Stimulated activated CD8-positive, alpha-beta memory T cell treated with anti-CD3 and anti-CD28 coated beads, Interleukin-15, amount 100 ng/mL, for 48 hours (primary cell): ENCODE measurements around the gene PHACTR3.

Source experiments
- DNase-seq, 2 donors: peaks; one replicate each; pipeline ENCODE4 v3.0.0-alpha.2; 2020; ENCODE audit warnings: low read depth in 2 of 2

Gene PHACTR3

DNA sequence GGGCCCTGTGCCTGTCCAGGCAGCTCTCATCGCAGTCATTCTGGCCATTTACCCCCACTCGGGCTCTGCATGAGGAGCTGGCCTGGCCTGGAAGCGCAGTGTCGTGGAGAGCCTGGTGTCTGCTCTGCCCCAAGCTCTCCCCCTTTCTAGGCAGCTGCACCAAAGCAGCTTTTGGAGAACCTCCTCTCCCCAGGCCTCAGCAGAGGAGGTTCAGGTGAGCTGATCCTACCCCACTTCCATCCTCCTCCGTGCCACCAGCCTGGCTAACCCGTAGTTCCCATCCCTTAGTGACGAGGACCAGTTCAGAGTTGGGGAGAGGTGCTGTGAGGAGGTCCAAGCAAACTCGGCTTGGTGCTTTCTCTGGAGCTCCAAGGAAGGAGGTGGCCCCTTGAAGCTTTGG, 30.5 kb upstream of the PHACTR3 start:
- DNase-seq, result no peak

DNA sequence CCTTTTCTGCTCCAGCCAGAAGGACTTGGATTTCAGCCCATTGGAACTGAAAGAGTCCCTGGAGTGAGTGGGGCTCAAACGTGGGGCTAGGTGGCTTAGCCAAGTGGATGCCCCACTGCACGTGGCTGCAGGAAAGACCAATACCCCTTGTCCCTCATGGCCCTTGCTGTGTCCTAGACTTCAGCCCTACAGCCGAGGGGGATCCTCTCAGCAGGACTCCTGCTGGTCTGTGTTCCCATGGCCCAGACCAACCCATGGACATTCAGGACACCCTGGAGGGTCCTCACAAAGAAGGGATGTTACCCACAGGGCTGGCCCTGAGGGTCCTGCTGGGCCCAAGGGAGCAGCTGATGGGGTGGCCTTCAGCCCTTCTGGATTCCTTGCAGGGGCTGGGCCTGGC, 30.0 kb upstream of the PHACTR3 start:
- no peak for DNase-seq

DNA sequence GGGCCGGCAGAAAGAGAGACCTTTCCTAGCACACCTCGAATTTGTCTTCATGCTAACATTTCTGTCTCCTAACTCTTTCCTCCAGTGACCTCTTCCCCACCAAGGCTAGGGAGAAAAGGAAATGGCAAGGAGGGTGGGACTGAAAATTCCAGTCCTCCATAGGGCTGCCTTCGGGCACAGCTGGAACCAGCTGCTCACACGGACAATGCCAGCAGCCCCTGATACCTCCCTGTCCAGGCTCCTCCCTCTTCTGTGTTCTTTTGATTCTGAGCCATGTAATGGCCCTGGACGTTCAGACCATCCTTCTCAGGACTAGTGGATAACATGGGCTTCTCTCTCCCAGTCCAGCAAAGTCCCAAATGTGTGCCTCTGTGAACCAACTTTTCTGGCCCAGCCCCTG, 29.1 kb upstream of the PHACTR3 start:
- no peak for DNase-seq

DNA sequence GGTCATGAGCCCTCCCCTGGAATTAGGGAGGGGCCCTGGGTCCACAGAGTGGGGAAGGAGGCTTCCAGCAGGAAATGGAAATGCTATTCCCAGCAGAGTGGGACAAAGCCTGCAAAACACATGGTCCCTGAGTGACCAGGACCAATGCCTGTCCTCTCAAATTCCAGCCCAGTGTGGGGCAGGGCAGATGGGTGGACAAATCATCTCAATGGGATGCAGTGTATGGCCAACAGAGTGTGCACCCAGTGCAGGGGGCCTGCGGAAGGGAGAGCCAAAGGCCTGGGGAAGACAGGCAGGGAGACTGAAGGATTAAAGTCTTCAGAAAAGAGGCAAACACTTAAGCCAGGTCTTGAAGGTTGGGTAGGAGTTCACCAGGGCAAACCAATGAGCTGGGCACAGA, 28.7 kb upstream of the PHACTR3 start:
- DNase-seq, result no peak

DNA sequence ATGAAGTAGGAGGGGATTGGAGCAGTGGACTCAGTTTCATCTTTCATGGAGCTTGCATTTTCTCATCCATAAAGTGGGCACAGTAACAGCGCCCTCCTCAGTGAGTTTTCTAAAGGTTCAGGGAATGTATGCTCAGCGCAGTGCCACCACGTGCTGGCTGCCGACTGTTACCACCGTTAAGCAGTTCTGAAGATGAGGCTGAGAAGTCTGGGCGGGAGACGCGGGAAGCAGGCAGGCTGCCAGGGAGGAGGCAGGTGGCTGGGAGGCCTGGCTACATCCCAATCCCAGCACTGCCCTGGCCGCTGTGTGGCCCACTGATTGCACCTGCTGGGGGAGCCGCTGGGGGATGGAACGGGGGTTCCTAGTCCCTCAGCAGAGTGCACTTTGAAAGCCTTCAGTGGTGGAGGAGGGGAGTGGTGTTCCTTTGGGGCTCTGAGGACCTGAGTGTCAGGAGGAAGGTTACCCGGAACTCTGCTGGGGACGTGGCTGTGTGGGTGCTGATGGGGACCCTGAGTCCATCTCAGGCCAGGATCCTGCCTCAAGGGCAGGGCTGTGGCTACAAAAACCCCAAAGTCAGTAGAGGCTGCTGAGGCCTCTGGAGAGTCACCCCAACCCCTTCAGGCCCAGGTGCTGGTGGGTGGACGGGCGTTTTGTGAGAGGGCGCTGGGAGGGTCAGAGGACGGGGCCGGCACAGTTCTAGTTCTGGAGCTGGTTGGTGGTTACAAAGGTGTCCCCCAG, 28.0 kb upstream of the PHACTR3 start:
- DNase-seq, result no peak

DNA sequence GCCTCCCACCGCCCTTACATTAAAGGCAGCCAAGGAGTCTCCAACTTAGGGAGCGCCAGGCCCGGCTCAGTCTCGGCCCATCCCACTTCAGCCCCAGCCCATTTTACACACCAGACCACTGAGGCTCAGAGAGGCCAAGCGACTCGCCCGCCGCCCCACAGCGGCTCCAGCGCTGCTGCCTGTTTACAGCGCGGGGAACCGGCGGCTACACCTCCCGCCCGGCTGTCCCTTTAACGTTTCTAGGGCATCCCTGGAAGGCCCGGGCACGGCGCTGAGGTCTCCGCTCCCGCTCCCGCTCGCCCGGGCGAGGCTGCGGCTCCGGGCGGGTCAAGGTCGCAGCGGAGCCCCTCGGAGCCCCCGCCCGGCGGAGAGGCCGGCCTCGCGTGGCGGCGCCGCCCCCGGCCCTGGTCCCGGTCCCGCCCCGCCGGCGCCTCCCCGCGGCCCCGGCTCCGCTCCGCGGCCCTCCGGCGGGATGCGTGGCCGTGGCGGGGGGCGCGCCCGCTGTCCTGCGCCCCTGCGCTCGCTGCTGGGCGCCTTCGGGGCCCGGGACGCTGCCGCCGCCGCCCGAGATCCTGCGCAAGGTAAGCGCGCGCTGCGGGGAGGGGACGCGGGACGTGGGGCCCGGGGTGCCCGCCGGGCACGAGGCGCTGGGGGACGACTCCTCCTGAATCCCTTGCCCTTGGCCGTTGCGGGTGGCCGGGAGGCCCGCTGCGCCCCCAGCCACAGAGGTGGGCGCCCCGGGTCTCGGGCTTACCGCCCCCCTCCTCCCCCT, 27.1 kb upstream of the PHACTR3 start:
- no peak for DNase-seq

DNA sequence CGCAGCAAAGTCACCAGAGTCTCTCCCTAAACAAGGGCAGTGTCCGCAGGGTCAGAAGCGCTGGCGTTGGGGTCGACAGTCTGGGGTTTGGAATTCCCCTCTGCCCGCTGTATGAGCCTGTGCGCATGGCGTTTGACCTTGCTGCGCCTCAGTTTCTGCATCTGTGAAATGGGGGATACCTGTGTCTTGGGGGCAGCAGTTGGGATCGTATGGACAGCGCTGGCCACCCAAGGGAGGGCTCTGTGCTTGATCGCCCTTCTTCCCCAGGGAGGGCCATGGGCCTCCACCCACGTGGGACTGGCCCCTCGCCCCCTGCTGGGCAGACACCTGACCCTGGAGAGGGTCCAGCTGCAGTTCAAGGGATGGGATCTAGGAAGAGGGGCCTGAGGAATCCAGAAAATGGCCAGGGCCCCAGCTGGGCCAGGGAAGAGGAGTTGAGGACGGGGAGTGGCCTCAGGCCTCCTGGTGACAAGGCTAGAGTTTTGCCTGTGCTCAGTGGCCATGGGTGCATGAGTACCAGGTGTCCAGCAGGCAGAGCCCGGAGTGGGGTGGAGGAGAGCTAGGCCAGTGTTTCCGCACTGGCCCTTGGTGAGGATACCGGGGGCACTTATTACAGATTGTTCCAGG, 26.4 kb upstream of the PHACTR3 start:
- no peak for DNase-seq

DNA sequence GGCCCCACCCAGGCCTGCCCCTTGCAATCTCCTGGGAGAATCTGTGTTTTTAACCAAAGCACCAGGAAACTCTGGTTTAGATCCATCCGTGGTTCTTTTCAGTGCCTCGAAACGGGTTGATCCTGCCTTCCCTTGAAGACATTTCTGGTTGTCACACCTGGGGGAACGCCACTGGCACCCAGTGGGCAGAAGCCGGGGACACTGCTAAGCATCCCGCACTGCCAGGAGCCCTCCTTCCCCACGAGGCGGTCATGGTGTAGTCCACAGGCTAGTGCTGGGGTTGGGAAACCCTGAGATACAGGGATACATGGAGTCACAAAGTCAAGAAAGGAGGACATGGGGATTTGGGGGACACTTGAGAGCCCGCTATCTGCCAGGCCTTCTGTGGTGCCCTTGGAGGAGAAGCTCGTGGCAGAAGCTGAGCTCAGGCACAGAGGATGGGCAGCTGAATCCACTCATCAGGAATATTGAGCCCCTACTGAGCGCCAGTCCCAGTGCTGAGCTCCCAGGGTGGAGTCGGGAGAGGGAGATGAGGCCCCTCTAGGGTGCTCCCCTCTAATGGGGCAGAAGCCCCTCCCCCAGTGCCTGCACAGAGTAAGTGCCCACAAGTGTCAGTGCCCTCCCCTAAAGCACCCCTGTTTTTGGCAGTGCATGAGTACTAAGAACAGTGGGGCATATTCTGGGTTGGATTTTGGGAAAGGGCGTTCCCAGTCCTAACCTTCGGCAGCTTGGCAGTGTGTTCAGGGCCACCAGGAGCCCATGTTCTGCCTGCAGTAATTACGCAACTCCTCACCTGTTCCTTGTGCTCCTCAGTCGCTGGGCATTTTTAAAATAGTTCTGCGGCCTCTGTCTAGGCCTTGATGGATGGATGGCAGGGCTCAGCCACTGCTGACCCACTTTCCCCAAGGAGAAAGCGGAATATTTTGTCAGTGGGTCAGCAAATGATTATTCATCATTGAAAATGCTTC, 25.6 kb upstream of the PHACTR3 start:
- no peak for DNase-seq

DNA sequence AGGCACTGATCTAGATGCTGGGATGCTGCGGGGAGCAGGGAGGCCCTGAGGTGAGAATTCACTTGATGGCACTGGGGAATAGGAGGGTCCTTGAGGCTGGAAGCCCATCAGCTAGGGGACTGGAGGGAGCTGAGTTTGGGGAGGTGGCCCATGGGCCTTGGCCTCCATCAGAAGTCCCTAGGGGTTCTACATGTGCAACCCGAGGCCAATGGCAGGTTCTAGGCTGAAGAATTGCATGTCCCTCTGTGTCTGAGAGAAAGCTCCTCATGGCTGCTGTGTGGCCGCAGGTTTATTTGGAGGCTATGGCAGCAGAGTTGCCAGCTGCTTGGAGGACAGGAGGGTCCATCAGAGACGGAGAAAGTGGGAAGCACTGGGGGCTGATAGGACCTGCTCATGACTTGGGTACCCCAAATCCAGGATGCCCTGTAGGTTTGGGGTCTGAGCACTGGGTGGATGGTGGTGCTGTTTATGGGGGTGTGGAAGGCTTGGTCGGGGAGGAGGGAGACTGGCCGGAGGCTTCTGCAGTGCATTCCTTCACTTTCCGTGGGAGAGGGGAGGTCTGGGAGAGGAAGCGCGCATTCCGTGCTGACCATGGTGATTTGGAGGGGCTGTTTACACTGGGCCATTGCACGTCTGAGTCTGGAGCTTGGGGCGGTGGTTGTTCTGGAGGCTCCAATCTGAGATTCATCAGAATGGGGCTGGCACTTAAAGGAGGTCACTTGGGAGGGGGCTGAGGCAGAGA, 24.8 kb upstream of the PHACTR3 start:
- DNase-seq, result no peak

DNA sequence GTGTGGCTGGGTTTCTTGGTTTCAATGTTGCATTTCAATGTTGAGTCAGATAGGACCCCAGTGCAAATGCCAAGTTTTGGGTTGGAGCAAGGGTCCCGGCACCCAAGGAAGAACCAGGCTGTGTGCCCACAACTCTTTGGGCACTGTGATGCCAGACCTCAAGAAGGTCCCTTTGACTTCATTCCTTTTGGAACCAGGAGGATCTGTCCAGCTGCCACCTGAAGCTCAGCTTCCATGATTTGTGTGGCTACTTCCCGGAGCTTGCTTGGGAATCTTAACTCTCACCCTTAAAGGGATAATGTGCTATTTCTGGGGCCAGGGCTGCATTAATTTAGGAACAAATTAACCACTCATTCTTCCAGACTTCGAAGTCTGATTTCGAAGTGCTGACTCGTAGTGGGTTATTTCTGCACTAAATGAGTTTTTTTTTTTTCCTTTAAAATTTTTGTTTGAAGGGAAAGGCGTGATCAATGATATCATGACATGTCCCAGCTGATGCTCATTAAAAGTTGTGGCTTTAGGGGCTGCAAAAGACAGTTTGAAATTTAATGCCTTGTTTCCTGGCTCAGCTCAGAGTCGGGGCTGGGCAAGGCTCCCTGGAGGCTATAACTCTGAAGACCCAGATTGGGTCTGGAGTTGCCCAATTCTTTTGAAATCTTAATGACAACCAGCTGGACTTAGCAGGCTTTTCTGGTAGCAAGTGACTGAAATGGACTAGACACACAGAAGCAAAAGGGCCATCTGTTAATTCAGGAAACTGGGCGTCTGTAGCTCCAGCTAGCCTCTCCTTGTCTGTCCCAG, 24.0 kb upstream of the PHACTR3 start:
- no peak for DNase-seq

DNA sequence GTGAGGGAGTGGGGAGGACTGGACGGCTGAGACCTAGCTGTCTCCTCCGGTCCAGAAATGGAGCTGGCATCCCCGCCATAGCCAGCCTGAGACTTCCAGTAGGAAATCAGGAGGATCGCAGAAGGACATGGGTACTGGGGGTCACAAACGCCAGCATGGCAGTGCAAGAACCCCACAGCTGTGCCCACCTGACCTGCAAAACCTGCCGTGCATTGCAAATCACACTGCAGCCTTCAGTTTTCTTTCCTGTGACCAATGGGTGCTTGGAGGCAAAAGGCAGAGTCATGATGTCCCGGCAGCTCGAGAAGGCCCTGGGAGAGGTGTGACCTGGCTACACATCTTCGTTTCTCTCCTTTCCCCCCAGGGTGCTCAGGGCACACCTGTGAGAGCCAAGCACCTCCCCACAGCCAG, 23.3 kb upstream of the PHACTR3 start:
- no peak for DNase-seq

DNA sequence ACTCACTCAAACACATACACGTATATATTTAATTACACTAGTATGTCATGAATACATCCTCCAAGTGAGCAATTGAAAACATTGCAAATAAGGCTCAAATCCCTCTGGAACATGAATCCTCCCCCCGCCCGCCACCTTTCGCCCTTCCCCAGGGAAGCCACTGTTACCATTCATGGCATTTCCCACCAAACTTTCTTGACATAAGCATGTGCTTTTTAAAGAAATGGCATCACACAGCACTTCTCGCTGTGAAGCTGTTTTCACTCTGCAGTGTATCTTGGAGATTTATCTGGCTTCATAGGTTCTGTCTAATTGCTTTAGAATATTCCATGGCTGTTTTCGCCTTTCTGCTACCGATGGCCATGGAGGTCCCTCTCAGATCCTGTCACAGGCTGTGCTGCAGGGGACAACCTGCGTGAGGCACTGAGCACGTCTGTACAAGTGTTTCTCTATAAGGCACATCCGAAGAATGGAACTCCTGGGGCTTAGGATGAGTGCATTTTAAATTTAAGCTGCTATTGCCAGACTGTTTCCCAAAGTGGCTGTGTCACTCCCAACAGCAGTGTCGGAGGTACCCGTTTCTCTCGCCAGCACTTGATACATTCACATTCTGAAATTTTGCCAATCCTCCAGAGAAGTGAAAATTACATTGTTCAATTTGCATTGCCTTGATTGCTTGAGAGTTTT, 22.2 kb upstream of the PHACTR3 start:
- DNase-seq, result no peak

DNA sequence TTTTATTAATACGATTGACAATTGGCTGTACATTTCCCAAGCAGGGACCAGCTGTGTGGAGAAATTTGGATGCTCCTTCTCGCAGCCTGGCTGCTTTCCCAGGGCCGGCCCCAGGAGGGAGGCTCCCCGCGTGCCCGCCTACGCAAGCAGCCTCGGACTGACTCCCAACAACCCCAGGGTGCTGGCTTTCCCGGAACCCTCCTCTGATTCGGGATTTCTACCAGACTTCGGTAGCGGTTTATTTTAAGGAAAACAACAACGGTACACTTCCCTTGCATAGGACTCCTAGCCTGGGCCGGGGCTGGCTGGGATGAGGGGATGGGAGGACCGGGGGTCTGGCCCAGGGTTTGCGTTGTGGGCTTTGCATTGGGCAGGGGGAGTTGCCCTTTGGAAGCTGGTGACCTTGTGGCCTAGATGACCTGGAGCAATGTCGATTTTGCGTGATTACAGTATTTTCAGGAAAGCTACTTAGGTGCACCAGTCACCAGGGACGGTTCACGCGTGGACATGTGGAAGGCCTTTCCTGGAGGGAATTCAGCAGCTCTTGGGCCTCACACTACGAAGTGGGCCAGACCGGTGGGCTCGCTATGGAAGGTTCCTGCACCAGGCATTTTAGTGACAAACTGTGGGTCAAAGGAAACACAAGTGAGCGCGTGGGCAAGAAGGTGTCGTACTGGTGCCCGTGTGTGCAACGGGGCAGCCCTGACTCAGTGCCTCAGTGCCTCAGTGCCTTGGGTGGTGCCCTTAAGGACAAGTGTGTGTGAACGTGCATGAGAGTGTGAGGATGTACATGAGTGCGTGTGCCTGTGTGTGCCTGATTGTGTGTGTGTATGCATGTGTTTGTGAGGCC, 20.7 kb upstream of the PHACTR3 start:
- DNase-seq, result no peak

DNA sequence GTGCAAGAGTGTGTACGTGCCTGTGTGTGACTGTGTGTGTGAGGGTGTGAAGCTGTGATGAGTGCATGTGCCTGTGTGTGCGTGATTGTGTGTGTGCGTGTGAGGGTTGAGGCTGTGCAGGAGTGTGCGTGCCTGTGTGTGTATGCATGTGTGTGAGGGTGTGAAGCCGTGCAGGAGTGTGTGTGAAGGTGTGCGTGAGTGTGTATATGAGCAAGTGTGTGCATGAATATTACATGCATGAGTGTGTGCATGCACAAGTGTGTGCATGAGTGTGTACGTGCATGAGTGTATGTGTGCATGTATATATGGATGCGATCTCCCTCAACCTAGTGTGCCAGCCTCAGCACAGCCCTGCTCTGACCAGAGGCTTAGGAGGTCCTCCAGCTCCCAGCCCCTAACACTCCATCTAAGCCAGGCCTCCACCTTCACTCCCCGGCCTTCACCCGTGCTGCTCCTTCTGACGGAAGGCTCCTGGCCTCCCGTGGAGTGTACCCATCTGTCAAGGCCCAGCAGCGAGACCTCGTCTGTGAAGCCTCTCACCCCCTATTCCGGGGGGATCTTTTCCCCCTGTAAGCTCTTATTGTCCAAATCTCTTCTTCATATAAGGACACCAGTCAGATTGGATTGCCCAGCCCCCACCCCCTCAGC, 19.9 kb upstream of the PHACTR3 start:
- no peak for DNase-seq

DNA sequence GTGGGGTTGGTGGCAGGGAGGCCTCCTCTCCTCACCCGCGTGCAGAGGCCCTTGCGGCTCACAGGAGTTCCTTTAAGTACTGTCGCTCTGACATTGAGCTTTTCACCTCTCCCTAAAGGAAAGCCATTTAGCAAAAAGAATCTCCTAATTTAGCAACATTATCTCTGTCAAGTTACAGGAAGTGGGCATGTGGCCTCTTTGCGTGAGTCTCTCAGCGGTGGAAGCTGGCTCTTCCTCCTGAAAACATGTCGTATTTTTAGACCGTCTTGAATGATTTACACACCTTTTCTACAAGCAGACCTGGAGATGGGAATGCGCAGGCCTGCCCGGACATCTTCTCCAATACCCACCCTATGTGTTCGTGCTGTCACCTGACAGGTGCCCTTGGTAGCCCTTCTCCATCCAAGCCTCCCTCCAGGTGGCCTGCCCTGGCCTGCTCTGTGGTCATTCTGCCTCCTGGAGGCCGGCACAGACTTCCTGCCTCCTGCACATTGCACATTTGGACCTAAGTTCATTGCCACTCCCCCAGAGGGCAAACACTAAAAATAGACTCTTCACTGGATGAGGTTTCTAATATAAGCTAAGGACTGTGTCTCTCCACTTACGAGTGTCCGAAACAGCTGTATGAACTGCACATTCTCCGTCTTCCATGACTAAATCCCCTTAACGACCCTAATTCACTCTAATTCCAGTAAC, 18.5 kb upstream of the PHACTR3 start:
- DNase-seq, result no peak

DNA sequence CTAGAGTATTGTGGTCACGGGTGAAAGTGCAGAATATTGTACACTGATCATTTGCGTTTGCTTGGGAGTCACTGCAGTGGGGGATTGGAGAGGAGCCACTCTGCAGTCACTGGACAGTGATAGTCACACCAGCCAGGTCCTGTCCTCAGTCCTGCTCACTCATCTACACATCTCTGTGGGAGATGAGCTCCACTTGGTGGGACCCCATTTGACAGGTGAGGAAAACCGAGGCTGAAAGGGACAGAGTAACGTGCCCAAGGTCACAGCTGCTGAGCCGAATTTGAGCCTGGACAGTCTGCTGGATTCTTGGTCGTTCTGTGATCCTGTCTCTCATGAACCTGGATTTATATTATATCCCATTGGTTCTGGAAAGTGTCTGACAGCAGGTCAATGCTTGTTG, 17.7 kb upstream of the PHACTR3 start:
- no peak for DNase-seq

DNA sequence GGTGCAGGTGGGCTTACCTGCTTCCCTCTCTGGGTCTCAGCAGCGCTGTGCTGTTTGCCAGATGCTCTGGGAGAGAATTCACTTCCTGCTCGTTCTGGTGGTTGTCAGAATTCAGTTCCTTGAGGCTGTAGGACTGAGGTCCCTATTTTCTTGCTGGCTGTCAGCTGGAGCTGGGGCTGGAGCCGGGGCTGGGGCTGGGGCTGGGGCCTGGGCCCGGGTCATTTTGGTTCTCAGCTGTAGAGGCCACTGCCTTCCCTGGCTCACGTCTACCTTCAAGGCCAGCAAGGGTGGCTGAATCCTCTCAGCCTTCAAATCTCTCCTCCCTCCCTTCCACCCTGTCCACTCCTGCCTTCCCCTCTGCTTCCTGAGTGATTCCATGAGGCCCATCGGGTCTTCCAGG, 16.8 kb upstream of the PHACTR3 start:
- DNase-seq, result no peak
